ENCODE data around the gene ZC2HC1B. TPM values are rescaled to one million over a fixed set of nuclear protein-coding genes. Genes with fewer than 3 reads are reported as not detected.

The ZC2HC1B gene
- polyA plus RNA-seq, 1 of the 3 experiments (the other 2 are of a cell fraction), result not detected

- 61% methylated on average over 3 of the region's 3 CpGs for WGBS (ENCODE audit: low lambda C conversion rate)
- Histone ChIP-seq H3K36me3 (replicated peaks in 1 of 2; ENCODE audit: control insufficient read depth in 1 of 2, insufficient read depth in 2 of 2, low read length in 1 of 2) (peaks cover 0 to 2% of the 10 kb centered on the region in 2 experiments), H3K9me2 (no peaks in the 10 kb centered on the region), H3K27me3 (ENCODE audit: insufficient read depth) (no peaks in the 10 kb centered on the region; the same call in 1 of the 2 replicates), H3K4me3 (ENCODE audit: low read depth in 2 of 2, low read length in 1 of 2) (no peak overlapping the region), H3K9me3 (no peaks in the 10 kb centered on the region), H3K27ac (ENCODE audit: low read depth in 2 of 2, low read length in 1 of 2) (no peak overlapping the region), H3K79me2 (ENCODE audit: insufficient read depth) (no peaks in the 10 kb centered on the region), H3K4me1 (ENCODE audit: control insufficient read depth in 1 of 2, insufficient read depth in 2 of 2, low read depth in 1 of 2, low read length in 1 of 2) (no peaks in the 10 kb centered on the region; a peak in 1 of 4 replicates), H3K9ac (no peak overlapping the region), H3F3A (replicated peaks; ENCODE audit: insufficient read depth) (no peaks in the 10 kb centered on the region), H4K20me1 (ENCODE audit: insufficient read depth) (no peaks in the 10 kb centered on the region), H2AFZ (ENCODE audit: low read depth) (no peak overlapping the region), H3K4me2 (no peak overlapping the region)
- ChIA-PET CTCF (interaction anchor here (1.0 to 1.8 kb wide), 2 partner anchors 21 to 386 kb away, joined by 4 to 5 read pairs; no protein-coding TSS in a partner anchor), POLR2A (no interaction called here)
- DNase-seq, result no peak
- no peak for TF ChIP-seq IRF3 (IDR thresholded peaks at IDR 0.05; ENCODE audit: low read depth, low read length)
- no peak for TF ChIP-seq TCF12 (IDR thresholded peaks at IDR 0.05)
- no peak for TF ChIP-seq MXI1 (IDR thresholded peaks at IDR 0.05; ENCODE audit: low read depth, low read length)
Measured at GRCh38 chr6:143961066-143961465, 96.8 kb downstream of the ZC2HC1B start.

GRCh38 chr6:143961886-143962878 is 97.9 kb downstream of the ZC2HC1B start:
- Histone ChIP-seq H3K4me2 (no peak overlapping the region), H2AFZ (ENCODE audit: low read depth) (no peak overlapping the region), H3K4me1 (ENCODE audit: control insufficient read depth in 1 of 2, insufficient read depth in 2 of 2, low read depth in 1 of 2, low read length in 1 of 2) (no peaks in the 10 kb centered on the region; a peak in 1 of 4 replicates), H3K36me3 (replicated peaks in 1 of 2; ENCODE audit: control insufficient read depth in 1 of 2, insufficient read depth in 2 of 2, low read length in 1 of 2) (peaks cover 0 to 2% of the 10 kb centered on the region in 2 experiments), H3K4me3 (ENCODE audit: low read depth in 2 of 2, low read length in 1 of 2) (no peak overlapping the region), H3K9me2 (no peaks in the 10 kb centered on the region), H3K79me2 (ENCODE audit: insufficient read depth) (no peaks in the 10 kb centered on the region), H3K27ac (ENCODE audit: low read depth in 2 of 2, low read length in 1 of 2) (no peak overlapping the region), H3F3A (replicated peaks; ENCODE audit: insufficient read depth) (no peaks in the 10 kb centered on the region), H3K9ac (no peak overlapping the region), H4K20me1 (ENCODE audit: insufficient read depth) (no peaks in the 10 kb centered on the region), H3K9me3 (no peaks in the 10 kb centered on the region), H3K27me3 (ENCODE audit: insufficient read depth) (no peaks in the 10 kb centered on the region; the same call in 1 of the 2 replicates)
- CTCF ChIA-PET, result interaction anchor here (0.8 to 1.8 kb wide), 4 partner anchors 9 to 387 kb away, joined by 4 to 6 read pairs (median 4); no protein-coding TSS in a partner anchor
- TF ChIP-seq POLR2AphosphoS5 (IDR thresholded peaks at IDR 0.05; ENCODE audit: low read depth, low read length), result no peak
- TF ChIP-seq TCF12 (IDR thresholded peaks at IDR 0.05), result no peak
- no peak for TF ChIP-seq SIN3A (IDR thresholded peaks at IDR 0.05; ENCODE audit: borderline replicate concordance, low read depth, low read length)
- TF ChIP-seq IRF3 (IDR thresholded peaks at IDR 0.05; ENCODE audit: low read depth, low read length), result no peak
- no peak for TF ChIP-seq ELF1 (IDR thresholded peaks at IDR 0.05)
- TF ChIP-seq EZH2phosphoT487 (IDR thresholded peaks at IDR 0.05; ENCODE audit: borderline replicate concordance, low read depth), result no peak
- no peak for TF ChIP-seq NFIC (IDR thresholded peaks at IDR 0.05; ENCODE audit: borderline replicate concordance)
- TF ChIP-seq MAX (IDR thresholded peaks at IDR 0.05; ENCODE audit: low read depth), result no peak
- no peak for TF ChIP-seq GABPA (IDR thresholded peaks at IDR 0.05; ENCODE audit: low read depth)
- TF ChIP-seq SMC3 (IDR thresholded peaks at IDR 0.05; ENCODE audit: low read depth, low read length), result no peak
- no peak for TF ChIP-seq GATA2 (CRISPR knock-in tag; IDR thresholded peaks at IDR 0.05)
- TF ChIP-seq RAD21 (IDR thresholded peaks at IDR 0.05; ENCODE audit: low read length), result no peak
- TF ChIP-seq USF1 (IDR thresholded peaks at IDR 0.05; ENCODE audit: borderline replicate concordance, low read depth), result no peak
- TF ChIP-seq FOXJ3 (CRISPR knock-in tag; IDR thresholded peaks at IDR 0.05), result no peak
- no peak for TF ChIP-seq MEF2A (IDR thresholded peaks at IDR 0.05; ENCODE audit: borderline replicate concordance, low read depth)
- POLR2A ChIA-PET, result no interaction called here
- WGBS (ENCODE audit: low lambda C conversion rate), result 67% methylated on average over 12 of the region's 12 CpGs
- no peak for DNase-seq
